ENCODE results near the gene OAT.
"Not testable (repeated sequence)": the region's sequence is repeated elsewhere in the genome, so short reads cannot be mapped to it uniquely, and the experiment has no call there.

Gene OAT

DNA sequence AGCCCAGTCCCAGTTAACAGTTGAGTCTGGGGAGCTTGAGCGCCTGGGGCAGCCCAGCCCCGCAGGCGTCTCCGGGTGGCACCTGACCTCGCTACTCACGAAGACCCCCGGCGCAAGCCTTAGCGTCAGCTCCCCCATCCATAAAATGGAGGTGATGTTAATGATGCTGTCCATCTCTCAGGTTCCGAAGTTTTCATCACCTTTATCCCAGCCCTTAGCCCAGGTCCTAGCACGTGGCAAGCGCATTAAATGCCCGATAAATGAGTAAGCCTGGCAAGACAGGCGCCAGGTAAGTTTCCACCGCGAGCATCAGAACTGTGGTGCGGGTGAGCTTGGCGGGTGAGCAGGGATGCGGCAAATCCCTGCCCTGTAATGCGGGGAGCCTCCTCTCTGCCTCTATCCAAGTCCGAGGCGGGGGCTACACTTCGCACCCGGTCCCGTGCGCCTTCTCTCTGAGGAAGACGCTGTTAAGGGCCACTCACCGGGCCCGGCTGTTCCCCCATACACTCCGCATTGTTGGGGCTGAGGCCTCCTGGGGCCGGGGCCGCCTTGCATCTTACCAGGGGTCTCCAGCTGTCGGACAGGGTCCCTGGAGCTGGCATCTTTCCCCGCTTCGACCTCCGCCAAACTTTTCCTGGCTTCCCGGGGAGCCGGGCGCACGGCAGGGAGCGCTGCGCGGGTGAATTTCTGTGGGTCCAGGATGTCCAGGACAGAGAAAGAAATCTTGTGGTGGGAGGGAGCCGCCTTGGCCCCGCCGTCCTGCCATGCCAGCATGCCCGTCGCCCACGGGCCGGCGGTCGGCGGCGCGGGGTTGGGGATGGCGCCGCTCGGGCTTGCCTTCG is 30.7 kb upstream of the OAT start:
- Histone ChIP-seq H3K4ac (ENCODE audit: low read depth, low read length) (peak overlapping the region; percentile 28), H2BK15ac (replicated peaks; ENCODE audit: low read depth) (no peak overlapping the region), H3K79me1 (ENCODE audit: low read length) (peaks cover 5% of the 10 kb centered on the region), H3K4me1 (ENCODE audit: control insufficient read depth, low read depth, low read length) (peaks cover 10% of the 10 kb centered on the region), H2BK5ac (ENCODE audit: low read length) (peak overlapping the region; percentile 56), H4K5ac (ENCODE audit: low read length) (no peak overlapping the region), H3K23ac (ENCODE audit: low read length) (peak overlapping the region; percentile 83), H2AK5ac (ENCODE audit: low read length) (no peak overlapping the region), H3K4me2 (ENCODE audit: low read length) (peak overlapping the region; percentile 41), H3K4me3 (ENCODE audit: low read length) (peak overlapping the region; percentile 68), H3K18ac (ENCODE audit: low read length) (peak overlapping the region; percentile 89), H2BK120ac (ENCODE audit: low read depth, low read length) (peak overlapping the region; percentile 39), H3K27ac (ENCODE audit: low read depth, low read length) (peak overlapping the region; percentile 77), H3K79me2 (ENCODE audit: control insufficient read depth, insufficient read depth, low read length) (peaks cover 23% of the 10 kb centered on the region), H3K56ac (ENCODE audit: low read length) (peak overlapping the region; percentile 88), H3K36me3 (ENCODE audit: control insufficient read depth, insufficient read depth, low read length) (no peaks in the 10 kb centered on the region), H4K8ac (ENCODE audit: low read depth, low read length) (no peak overlapping the region), H3K27me3 (ENCODE audit: insufficient read depth, low read length, poor library complexity) (no peaks in the 10 kb centered on the region), H3K9ac (ENCODE audit: low read length) (peak overlapping the region; percentile 84)
- WGBS (ENCODE audit: extremely low coverage, insufficient coverage, low lambda C conversion rate): no CpG with 5 or more reads among the region's 59 CpGs
- no peak for DNase-seq

GRCh38 chr10:124448696-124449169 is 30.0 kb upstream of the OAT start:
- H3K4ac ChIP-seq (ENCODE audit: low read depth, low read length): no peak overlapping the region
- DNase-seq: peak; percentile 78
- no peak overlapping the region for H2BK120ac ChIP-seq (ENCODE audit: low read depth, low read length)
- H3K36me3 ChIP-seq (ENCODE audit: control insufficient read depth, insufficient read depth, low read length): no peaks in the 10 kb centered on the region
- H3K23ac ChIP-seq (ENCODE audit: low read length): no peak overlapping the region
- peak overlapping the region; percentile 9 for H3K18ac ChIP-seq (ENCODE audit: low read length)
- peak overlapping the region; percentile 13 for H3K27ac ChIP-seq (ENCODE audit: low read depth, low read length)
- H2BK5ac ChIP-seq (ENCODE audit: low read length): no peak overlapping the region
- H3K9ac ChIP-seq (ENCODE audit: low read length): peak overlapping the region; percentile 84
- peak overlapping the region; percentile 88 for H3K56ac ChIP-seq (ENCODE audit: low read length)
- H3K4me2 ChIP-seq (ENCODE audit: low read length): peak overlapping the region; percentile 41
- H2AK5ac ChIP-seq (ENCODE audit: low read length): no peak overlapping the region
- H4K8ac ChIP-seq (ENCODE audit: low read depth, low read length): no peak overlapping the region
- H2BK15ac ChIP-seq (replicated peaks; ENCODE audit: low read depth): no peak overlapping the region
- WGBS (ENCODE audit: extremely low coverage, insufficient coverage, low lambda C conversion rate): no CpG with 5 or more reads among the region's 26 CpGs
- H3K79me2 ChIP-seq (ENCODE audit: control insufficient read depth, insufficient read depth, low read length): peaks cover 23% of the 10 kb centered on the region
- peak overlapping the region; percentile 68 for H3K4me3 ChIP-seq (ENCODE audit: low read length)
- no peak overlapping the region for H4K5ac ChIP-seq (ENCODE audit: low read length)
- H3K79me1 ChIP-seq (ENCODE audit: low read length): peaks cover 5% of the 10 kb centered on the region
- peaks cover 6% of the 10 kb centered on the region for H3K4me1 ChIP-seq (ENCODE audit: control insufficient read depth, low read depth, low read length)
- H3K27me3 ChIP-seq (ENCODE audit: insufficient read depth, low read length, poor library complexity): no peaks in the 10 kb centered on the region

DNA sequence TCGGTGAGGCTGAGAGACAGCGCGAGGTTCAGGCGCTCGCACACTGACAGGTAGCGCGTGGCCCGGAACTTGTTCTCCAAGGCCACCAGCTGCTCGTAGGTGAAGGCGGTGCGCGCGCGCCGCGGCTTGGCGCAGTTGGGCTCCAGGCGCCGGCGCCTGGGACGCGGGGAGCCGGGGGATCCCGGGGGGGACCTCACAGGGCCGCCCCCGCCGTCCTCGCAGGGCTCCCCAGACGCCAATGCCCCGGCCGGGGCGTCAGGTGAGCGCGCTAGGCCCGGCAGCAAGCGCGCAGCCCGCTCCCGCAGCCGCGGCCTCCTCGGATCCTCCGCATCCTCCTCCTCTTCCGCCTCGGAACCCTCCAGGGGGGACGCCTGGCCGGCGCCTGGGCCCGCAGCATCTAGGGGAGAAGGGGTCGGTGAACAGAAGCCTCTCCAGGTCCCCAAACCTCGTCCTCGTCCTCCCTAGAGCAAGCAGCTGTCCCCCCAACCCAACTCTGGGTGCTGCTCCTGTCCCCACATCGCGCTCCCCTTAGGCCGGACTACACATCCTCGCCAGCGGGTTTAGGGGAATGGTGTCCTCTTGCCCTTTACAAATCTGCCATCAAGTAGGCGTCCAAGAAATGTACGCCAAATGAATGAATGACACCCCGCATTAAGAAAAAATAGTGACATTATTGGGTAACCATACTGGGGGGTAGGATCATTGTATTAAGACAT is 29.2 kb upstream of the OAT start:
- no CpG with 5 or more reads among the region's 60 CpGs for WGBS (ENCODE audit: extremely low coverage, insufficient coverage, low lambda C conversion rate)
- Histone ChIP-seq H3K23ac (ENCODE audit: low read length) (peak overlapping the region; percentile 9), H3K4me3 (ENCODE audit: low read length) (peak overlapping the region; percentile 46)

GRCh38 chr10:124446830-124447750 is 28.4 kb upstream of the OAT start:
- no peak overlapping the region for H3K27ac ChIP-seq (ENCODE audit: low read depth, low read length)
- H4K8ac ChIP-seq (ENCODE audit: low read depth, low read length): no peak overlapping the region
- no peak overlapping the region for H2AK5ac ChIP-seq (ENCODE audit: low read length)
- H3K79me1 ChIP-seq (ENCODE audit: low read length): peaks cover 5% of the 10 kb centered on the region
- H3K18ac ChIP-seq (ENCODE audit: low read length): no peak overlapping the region
- WGBS (ENCODE audit: extremely low coverage, insufficient coverage, low lambda C conversion rate): no CpG with 5 or more reads among the region's 71 CpGs
- no peak overlapping the region for H2BK5ac ChIP-seq (ENCODE audit: low read length)
- no peak overlapping the region for H4K5ac ChIP-seq (ENCODE audit: low read length)
- no peak overlapping the region for H2BK120ac ChIP-seq (ENCODE audit: low read depth, low read length)
- H3K9ac ChIP-seq (ENCODE audit: low read length): peak overlapping the region; percentile 84
- H3K56ac ChIP-seq (ENCODE audit: low read length): peak overlapping the region; percentile 88
- H3K4me2 ChIP-seq (ENCODE audit: low read length): peak overlapping the region; percentile 79
- H3K4me3 ChIP-seq (ENCODE audit: low read length): peak overlapping the region; percentile 46
- peak; percentile 48 for DNase-seq
- H3K4me1 ChIP-seq (ENCODE audit: control insufficient read depth, low read depth, low read length): peaks cover 5% of the 10 kb centered on the region
- H3K36me3 ChIP-seq (ENCODE audit: control insufficient read depth, insufficient read depth, low read length): no peaks in the 10 kb centered on the region
- no peak overlapping the region for H3K4ac ChIP-seq (ENCODE audit: low read depth, low read length)
- H3K27me3 ChIP-seq (ENCODE audit: insufficient read depth, low read length, poor library complexity): no peaks in the 10 kb centered on the region
- no peak overlapping the region for H2BK15ac ChIP-seq (replicated peaks; ENCODE audit: low read depth)
- H3K23ac ChIP-seq (ENCODE audit: low read length): no peak overlapping the region
- peaks cover 23% of the 10 kb centered on the region for H3K79me2 ChIP-seq (ENCODE audit: control insufficient read depth, insufficient read depth, low read length)

More for the DNA sequence above, 29.2 kb upstream of the OAT start:
- H3K18ac ChIP-seq (ENCODE audit: low read length): no peak overlapping the region
- H4K5ac ChIP-seq (ENCODE audit: low read length): no peak overlapping the region
- H3K79me2 ChIP-seq (ENCODE audit: control insufficient read depth, insufficient read depth, low read length): peaks cover 23% of the 10 kb centered on the region
- DNase-seq: peak; percentile 60
- no peak overlapping the region for H2BK120ac ChIP-seq (ENCODE audit: low read depth, low read length)
- no peaks in the 10 kb centered on the region for H3K36me3 ChIP-seq (ENCODE audit: control insufficient read depth, insufficient read depth, low read length)
- no peaks in the 10 kb centered on the region for H3K27me3 ChIP-seq (ENCODE audit: insufficient read depth, low read length, poor library complexity)
- H3K79me1 ChIP-seq (ENCODE audit: low read length): peaks cover 5% of the 10 kb centered on the region
- peak overlapping the region; percentile 88 for H3K56ac ChIP-seq (ENCODE audit: low read length)
- H2AK5ac ChIP-seq (ENCODE audit: low read length): no peak overlapping the region
- H3K4me2 ChIP-seq (ENCODE audit: low read length): peak overlapping the region; percentile 76
- peak overlapping the region; percentile 84 for H3K9ac ChIP-seq (ENCODE audit: low read length)
- no peak overlapping the region for H3K27ac ChIP-seq (ENCODE audit: low read depth, low read length)
- H3K4me1 ChIP-seq (ENCODE audit: control insufficient read depth, low read depth, low read length): peaks cover 5% of the 10 kb centered on the region
- H3K4ac ChIP-seq (ENCODE audit: low read depth, low read length): no peak overlapping the region
- H4K8ac ChIP-seq (ENCODE audit: low read depth, low read length): no peak overlapping the region
- no peak overlapping the region for H2BK15ac ChIP-seq (replicated peaks; ENCODE audit: low read depth)
- H2BK5ac ChIP-seq (ENCODE audit: low read length): no peak overlapping the region

DNA sequence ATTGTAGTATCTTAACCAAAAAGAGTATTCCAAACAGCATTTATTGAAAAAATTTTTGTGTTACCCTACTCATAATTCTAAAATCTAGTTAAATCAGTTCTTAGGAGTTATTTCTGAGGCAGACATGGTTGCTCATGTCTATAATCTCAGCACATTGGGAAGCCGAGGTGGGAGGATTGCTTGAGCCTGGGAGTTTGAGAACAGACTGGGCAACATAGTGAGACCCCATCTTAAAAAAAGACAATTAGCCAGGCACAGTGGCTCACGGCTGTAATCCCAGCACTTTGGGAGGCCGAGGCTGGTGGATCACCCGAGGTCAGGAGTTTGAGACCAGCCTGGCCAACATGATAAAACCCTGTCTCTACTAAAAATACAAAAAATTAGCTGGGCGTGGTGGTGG is 23.0 kb upstream of the OAT start:
- H4K8ac ChIP-seq (ENCODE audit: low read depth, low read length); DNase-seq; H3K27me3 ChIP-seq (ENCODE audit: insufficient read depth, low read length, poor library complexity); H3K79me1 ChIP-seq (ENCODE audit: low read length); H3K4ac ChIP-seq (ENCODE audit: low read depth, low read length); H4K5ac ChIP-seq (ENCODE audit: low read length); H2BK120ac ChIP-seq (ENCODE audit: low read depth, low read length); H3K36me3 ChIP-seq (ENCODE audit: control insufficient read depth, insufficient read depth, low read length); H2BK15ac ChIP-seq (replicated peaks; ENCODE audit: low read depth); H3K18ac ChIP-seq (ENCODE audit: low read length); H3K56ac ChIP-seq (ENCODE audit: low read length); H3K27ac ChIP-seq (ENCODE audit: low read depth, low read length); H3K4me2 ChIP-seq (ENCODE audit: low read length); H3K23ac ChIP-seq (ENCODE audit: low read length); H3K4me1 ChIP-seq (ENCODE audit: control insufficient read depth, low read depth, low read length); H3K4me3 ChIP-seq (ENCODE audit: low read length); H3K79me2 ChIP-seq (ENCODE audit: control insufficient read depth, insufficient read depth, low read length); H3K9ac ChIP-seq (ENCODE audit: low read length); H2AK5ac ChIP-seq (ENCODE audit: low read length); H2BK5ac ChIP-seq (ENCODE audit: low read length): not testable (repeated sequence)
- WGBS (ENCODE audit: extremely low coverage, insufficient coverage, low lambda C conversion rate): no CpG with 5 or more reads among the region's 5 CpGs
